HL-60/S4 (cell line): ENCODE data around the gene NPAS3.

Experiments
- in situ Hi-C: fragments of 300-500 bp; cut with MboI; formaldehyde crosslinking; loops from 2 replicates; pipeline ENCODE4 v1.14.3; 2022; ENCODE audit warnings: low sequenced_read_pairs

NPAS3 gene

GRCh38 chr14:33307691-33308251, 369.1 kb downstream of the NPAS3 start:
- in situ Hi-C loops, result no loop called here

- in situ Hi-C loops, result no loop called here
Observed at GRCh38 chr14:33309106-33309505, 370.4 kb downstream of the NPAS3 start.

GRCh38 chr14:33315217-33315616, 376.5 kb downstream of the NPAS3 start:
- in situ Hi-C loops, result no loop called here

- in situ Hi-C loops, result no loop called here
Observed at GRCh38 chr14:33315721-33316120, 377.0 kb downstream of the NPAS3 start.

GRCh38 chr14:33317675-33318074, 379.0 kb downstream of the NPAS3 start:
- in situ Hi-C loops, result no loop called here

- in situ Hi-C loops, result no loop called here
Observed at GRCh38 chr14:33323979-33324378, 385.3 kb downstream of the NPAS3 start.

GRCh38 chr14:33331176-33331949, 392.7 kb downstream of the NPAS3 start:
- in situ Hi-C loops, result no loop called here

- in situ Hi-C loops, result no loop called here
Observed at GRCh38 chr14:33332497-33332896, 393.8 kb downstream of the NPAS3 start.

GRCh38 chr14:33335366-33335765, 396.7 kb downstream of the NPAS3 start:
- in situ Hi-C loops, result no loop called here

GRCh38 chr14:33342299-33342974, 403.8 kb downstream of the NPAS3 start:
- in situ Hi-C loops, result no loop called here

GRCh38 chr14:33343016-33343415, 404.3 kb downstream of the NPAS3 start:
- in situ Hi-C loops, result no loop called here

GRCh38 chr14:33347796-33348195, 409.1 kb downstream of the NPAS3 start:
- in situ Hi-C loops, result no loop called here

GRCh38 chr14:33348510-33348909, 409.8 kb downstream of the NPAS3 start:
- in situ Hi-C loops, result no loop called here

GRCh38 chr14:33349871-33350270, 411.2 kb downstream of the NPAS3 start:
- in situ Hi-C loops, result no loop called here

GRCh38 chr14:33350366-33350990, 411.8 kb downstream of the NPAS3 start:
- in situ Hi-C loops, result no loop called here

- in situ Hi-C loops, result no loop called here
Observed at GRCh38 chr14:33352821-33353220, 414.1 kb downstream of the NPAS3 start.

GRCh38 chr14:33356181-33356580, 417.5 kb downstream of the NPAS3 start:
- in situ Hi-C loops, result no loop called here

GRCh38 chr14:33357225-33358010, 418.7 kb downstream of the NPAS3 start:
- in situ Hi-C loops, result no loop called here

- in situ Hi-C loops, result no loop called here
Observed at GRCh38 chr14:33359288-33359881, 420.7 kb downstream of the NPAS3 start.

- in situ Hi-C loops, result no loop called here
Observed at GRCh38 chr14:33362934-33363333, 424.3 kb downstream of the NPAS3 start.
